Suprapubic skin (tissue), 4 donors: ENCODE results near the gene GUCY1A2.

Experiments
- EP300 ChIP-seq: sonication (generic); formaldehyde crosslinking; IDR thresholded peaks from one replicate; pipeline ENCODE4 v1.6.1; 2017; ENCODE audit warnings: antibody characterized with exemption
- POLR2A ChIP-seq, 2 donors: fragments of 450-650 bp; IDR thresholded peaks; one replicate each; pipeline ENCODE4 v1.6.1; 2017; ENCODE audit warnings: antibody characterized with exemption in 2 of 2, mild to moderate bottlenecking in 2 of 2, moderate library complexity in 2 of 2
- POLR2AphosphoS5 ChIP-seq, 3 donors: sonication (generic); formaldehyde crosslinking; IDR thresholded peaks; one replicate each; pipeline ENCODE4 v1.6.1; 2017; ENCODE audit warnings: antibody characterized with exemption in 3 of 3
- TF ChIP-seq, protein P1 (sequence below), 2 donors: fragments of 200-600 bp in 1 of 2; fragments of 450-650 bp in 1 of 2; sonication (generic) in 1 of 2; IDR thresholded peaks; one replicate each; pipeline ENCODE4 v1.5.1; 2016 to 2019; ENCODE audit warnings: antibody characterized with exemption in 2 of 2, mild to moderate bottlenecking in 1 of 2, moderate library complexity in 1 of 2

DNA sequence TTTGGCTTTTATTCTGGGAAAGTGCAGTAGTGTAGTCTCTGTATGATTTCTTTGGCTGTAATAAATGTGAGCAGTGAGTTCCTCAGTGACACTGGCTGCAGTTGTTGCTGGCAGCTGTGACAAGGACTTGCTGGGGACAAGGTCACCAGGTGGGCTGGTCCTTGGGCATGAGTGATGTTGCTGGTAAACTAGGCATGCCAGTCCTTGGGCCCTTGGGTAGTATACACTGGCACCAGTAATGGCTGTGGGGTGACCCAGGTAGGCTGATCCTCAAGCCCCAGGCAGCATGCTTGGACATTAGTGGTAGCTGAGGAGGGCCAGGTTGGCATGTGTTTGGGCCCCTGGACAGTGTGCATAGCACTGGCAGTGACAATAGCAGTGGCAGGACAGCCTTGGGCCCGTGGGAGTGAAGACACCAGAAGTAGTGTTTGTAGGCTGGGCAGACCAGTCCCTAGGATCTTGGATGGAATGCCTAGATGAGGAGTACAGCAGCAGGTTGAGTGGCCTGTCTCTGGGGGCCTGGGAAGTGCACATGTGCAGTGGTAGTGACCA is 164.3 kb downstream of the GUCY1A2 start:
- TF ChIP-seq POLR2A (IDR thresholded peaks at IDR 0.05) (no peak), POLR2AphosphoS5 (IDR thresholded peaks at IDR 0.05) (no peak), EP300 (no peak)
- TF ChIP-seq, protein P1, sequence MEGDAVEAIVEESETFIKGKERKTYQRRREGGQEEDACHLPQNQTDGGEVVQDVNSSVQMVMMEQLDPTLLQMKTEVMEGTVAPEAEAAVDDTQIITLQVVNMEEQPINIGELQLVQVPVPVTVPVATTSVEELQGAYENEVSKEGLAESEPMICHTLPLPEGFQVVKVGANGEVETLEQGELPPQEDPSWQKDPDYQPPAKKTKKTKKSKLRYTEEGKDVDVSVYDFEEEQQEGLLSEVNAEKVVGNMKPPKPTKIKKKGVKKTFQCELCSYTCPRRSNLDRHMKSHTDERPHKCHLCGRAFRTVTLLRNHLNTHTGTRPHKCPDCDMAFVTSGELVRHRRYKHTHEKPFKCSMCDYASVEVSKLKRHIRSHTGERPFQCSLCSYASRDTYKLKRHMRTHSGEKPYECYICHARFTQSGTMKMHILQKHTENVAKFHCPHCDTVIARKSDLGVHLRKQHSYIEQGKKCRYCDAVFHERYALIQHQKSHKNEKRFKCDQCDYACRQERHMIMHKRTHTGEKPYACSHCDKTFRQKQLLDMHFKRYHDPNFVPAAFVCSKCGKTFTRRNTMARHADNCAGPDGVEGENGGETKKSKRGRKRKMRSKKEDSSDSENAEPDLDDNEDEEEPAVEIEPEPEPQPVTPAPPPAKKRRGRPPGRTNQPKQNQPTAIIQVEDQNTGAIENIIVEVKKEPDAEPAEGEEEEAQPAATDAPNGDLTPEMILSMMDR (IDR thresholded peaks at IDR 0.05): no peak
